IMR-90 (cell line): ENCODE results near the gene ABTB2.

ENCODE experiments used
- BHLHE40 ChIP-seq: fragments of 150-350 bp; IDR thresholded peaks from 2 replicates; pipeline ENCODE4 v1.6.1; 2016; ENCODE audit warnings: mild to moderate bottlenecking, low read depth, low read length
- CEBPB ChIP-seq: IDR thresholded peaks from 2 replicates; pipeline ENCODE4 v1.6.1; 2012; ENCODE audit warnings: low read depth, low read length, improper control_type of control experiment
- FOS ChIP-seq: fragments of 150-350 bp; IDR thresholded peaks from 2 replicates; pipeline ENCODE4 v1.6.1; 2016; ENCODE audit warnings: low read depth, low read length
- MAFK ChIP-seq: IDR thresholded peaks from 2 replicates; pipeline ENCODE4 v1.6.1; 2012; ENCODE audit warnings: low read depth, low read length, improper control_type of control experiment
- MAZ ChIP-seq: IDR thresholded peaks from 2 replicates; pipeline ENCODE4 v1.6.1; 2012; ENCODE audit warnings: low read depth, mild to moderate bottlenecking, low read length, improper control_type of control experiment, moderate library complexity, borderline replicate concordance
- MXI1 ChIP-seq: IDR thresholded peaks from 2 replicates; pipeline ENCODE4 v1.6.1; 2012; ENCODE audit warnings: low read depth, mild to moderate bottlenecking, low read length, moderate library complexity, borderline replicate concordance
- NFE2L2 ChIP-seq: fragments of 150-350 bp; IDR thresholded peaks from 2 replicates; pipeline ENCODE4 v1.6.1; 2016; ENCODE audit warnings: low read depth, mild to moderate bottlenecking, low read length
- POLR2A ChIP-seq: IDR thresholded peaks from 2 replicates; pipeline ENCODE4 v1.6.1; 2012; ENCODE audit warnings: mild to moderate bottlenecking, low read depth, low read length
- RAD21 ChIP-seq: IDR thresholded peaks from 2 replicates; pipeline ENCODE4 v1.6.1; 2012; ENCODE audit warnings: low read length, improper control_type of control experiment
- RCOR1 ChIP-seq: IDR thresholded peaks from 2 replicates; pipeline ENCODE4 v1.6.1; 2012; ENCODE audit warnings: mild to moderate bottlenecking, low read length, improper control_type of control experiment; ENCODE audit not compliant: insufficient replicate concordance
- RFX5 ChIP-seq: IDR thresholded peaks from 2 replicates; pipeline ENCODE4 v1.8.0; 2012; ENCODE audit warnings: low read depth, mild to moderate bottlenecking, low read length, moderate library complexity
- SMC3 ChIP-seq: fragments of 150-350 bp; IDR thresholded peaks from 2 replicates; pipeline ENCODE4 v1.6.1; 2016; ENCODE audit warnings: low read depth, mild to moderate bottlenecking, antibody characterized with exemption, low read length, moderate library complexity
- USF2 ChIP-seq: fragments of 150-350 bp; IDR thresholded peaks from 2 replicates; pipeline ENCODE4 v1.6.1; 2017; ENCODE audit warnings: mild to moderate bottlenecking, antibody characterized with exemption, low read length, low read depth
- TF ChIP-seq, protein P1 (sequence below): conservative IDR thresholded peaks from 2 replicates; pipeline ENCODE4 v1.5.1; 2012; ENCODE audit warnings: mild to moderate bottlenecking, low read depth, low read length, improper control_type of control experiment

GRCh38 chr11:34212566-34212965 is 145.2 kb downstream of the ABTB2 start:
- TF ChIP-seq, protein P1, sequence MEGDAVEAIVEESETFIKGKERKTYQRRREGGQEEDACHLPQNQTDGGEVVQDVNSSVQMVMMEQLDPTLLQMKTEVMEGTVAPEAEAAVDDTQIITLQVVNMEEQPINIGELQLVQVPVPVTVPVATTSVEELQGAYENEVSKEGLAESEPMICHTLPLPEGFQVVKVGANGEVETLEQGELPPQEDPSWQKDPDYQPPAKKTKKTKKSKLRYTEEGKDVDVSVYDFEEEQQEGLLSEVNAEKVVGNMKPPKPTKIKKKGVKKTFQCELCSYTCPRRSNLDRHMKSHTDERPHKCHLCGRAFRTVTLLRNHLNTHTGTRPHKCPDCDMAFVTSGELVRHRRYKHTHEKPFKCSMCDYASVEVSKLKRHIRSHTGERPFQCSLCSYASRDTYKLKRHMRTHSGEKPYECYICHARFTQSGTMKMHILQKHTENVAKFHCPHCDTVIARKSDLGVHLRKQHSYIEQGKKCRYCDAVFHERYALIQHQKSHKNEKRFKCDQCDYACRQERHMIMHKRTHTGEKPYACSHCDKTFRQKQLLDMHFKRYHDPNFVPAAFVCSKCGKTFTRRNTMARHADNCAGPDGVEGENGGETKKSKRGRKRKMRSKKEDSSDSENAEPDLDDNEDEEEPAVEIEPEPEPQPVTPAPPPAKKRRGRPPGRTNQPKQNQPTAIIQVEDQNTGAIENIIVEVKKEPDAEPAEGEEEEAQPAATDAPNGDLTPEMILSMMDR = no peak
- TF ChIP-seq POLR2A (no peak), RCOR1 (no peak), RAD21 (no peak), NFE2L2 (no peak), MXI1 (no peak), CEBPB (no peak), MAFK (no peak), MAZ (no peak), RFX5 (no peak), USF2 (no peak), SMC3 (no peak), FOS (no peak), BHLHE40 (no peak)
